Measurements from ENCODE around the gene CXCR3. TPM values are rescaled to one million over a fixed set of nuclear protein-coding genes. Genes with fewer than 3 reads are reported as not detected.

CXCR3 gene
- total and polyA plus RNA-seq, 4 donors: 0.49 to 0.69 (median 0.50) TPM; not detected in 1

- no peaks in the 10 kb centered on the region for H3K4me1 ChIP-seq (ENCODE audit: control insufficient read depth in 1 of 2, insufficient read depth in 2 of 2, low read length in 2 of 2)
- DNase-seq: no peak
- intact Hi-C loops (cut with DNase I): no loop called here
- H3K27me3 ChIP-seq (ENCODE audit: control insufficient read depth in 1 of 2, insufficient read depth in 2 of 2, low read length in 1 of 2): no peaks in the 10 kb centered on the region
- H3K27ac ChIP-seq (ENCODE audit: low read depth in 1 of 2, low read length in 2 of 2): no peak overlapping the region
- H3K36me3 ChIP-seq (ENCODE audit: control insufficient read depth in 1 of 2, insufficient read depth in 2 of 2, low read length in 1 of 2): no peaks in the 10 kb centered on the region
- no peak for ATAC-seq (ENCODE audit: low FRiP score)
- no peak overlapping the region for H3K4me3 ChIP-seq (ENCODE audit: low read length in 2 of 2)
- 84 to 96% methylated on average over 4 of the region's 4 CpGs for WGBS, 2 donors
- H3K9me3 ChIP-seq (ENCODE audit: control insufficient read depth, low read length): no peaks in the 10 kb centered on the region
Measured at GRCh38 chrX:71640002-71640401, 21.7 kb upstream of the CXCR3 start.

- H3K4me1 ChIP-seq (ENCODE audit: control insufficient read depth in 1 of 2, insufficient read depth in 2 of 2, low read length in 2 of 2): no peaks in the 10 kb centered on the region
- H3K4me3 ChIP-seq (ENCODE audit: low read length in 2 of 2): no peak overlapping the region
- H3K36me3 ChIP-seq (ENCODE audit: control insufficient read depth in 1 of 2, insufficient read depth in 2 of 2, low read length in 1 of 2): no peaks in the 10 kb centered on the region
- DNase-seq (no peak), ATAC-seq (ENCODE audit: low FRiP score) (no peak)
- no peak overlapping the region for H3K27ac ChIP-seq (ENCODE audit: low read depth in 1 of 2, low read length in 2 of 2)
- WGBS, 2 donors: 76 to 89% methylated on average over 4 of the region's 4 CpGs
- H3K9me3 ChIP-seq (ENCODE audit: control insufficient read depth, low read length): no peaks in the 10 kb centered on the region
- intact Hi-C loops (cut with DNase I): no loop called here
- no peaks in the 10 kb centered on the region for H3K27me3 ChIP-seq (ENCODE audit: control insufficient read depth in 1 of 2, insufficient read depth in 2 of 2, low read length in 1 of 2)
Measured at GRCh38 chrX:71638409-71638808, 20.1 kb upstream of the CXCR3 start.

GRCh38 chrX:71637848-71638247, 19.5 kb upstream of the CXCR3 start:
- no peak overlapping the region for H3K27ac ChIP-seq (ENCODE audit: low read depth in 1 of 2, low read length in 2 of 2)

GRCh38 chrX:71637253-71637618, 18.9 kb upstream of the CXCR3 start:
- Histone ChIP-seq H3K4me3 (ENCODE audit: low read length in 2 of 2) (no peak overlapping the region), H3K9me3 (ENCODE audit: control insufficient read depth, low read length) (no peaks in the 10 kb centered on the region), H3K4me1 (ENCODE audit: control insufficient read depth in 1 of 2, insufficient read depth in 2 of 2, low read length in 2 of 2) (no peaks in the 10 kb centered on the region), H3K36me3 (ENCODE audit: control insufficient read depth in 1 of 2, insufficient read depth in 2 of 2, low read length in 1 of 2) (no peaks in the 10 kb centered on the region), H3K27ac (ENCODE audit: low read depth in 1 of 2, low read length in 2 of 2) (no peak overlapping the region), H3K27me3 (ENCODE audit: control insufficient read depth in 1 of 2, insufficient read depth in 2 of 2, low read length in 1 of 2) (no peaks in the 10 kb centered on the region)
- 83 to 93% methylated on average over 3 of the region's 3 CpGs for WGBS, 2 donors
- ATAC-seq (ENCODE audit: low FRiP score) (peak; percentile 39), DNase-seq (no peak)
- intact Hi-C loops (cut with DNase I): no loop called here

More at GRCh38 chrX:71637848-71638247, 19.5 kb upstream of the CXCR3 start:
- no peak overlapping the region for H3K4me3 ChIP-seq (ENCODE audit: low read length in 2 of 2)
- DNase-seq (no peak), ATAC-seq (ENCODE audit: low FRiP score) (no peak)
- no peaks in the 10 kb centered on the region for H3K9me3 ChIP-seq (ENCODE audit: control insufficient read depth, low read length)
- no peaks in the 10 kb centered on the region for H3K4me1 ChIP-seq (ENCODE audit: control insufficient read depth in 1 of 2, insufficient read depth in 2 of 2, low read length in 2 of 2)
- no peaks in the 10 kb centered on the region for H3K27me3 ChIP-seq (ENCODE audit: control insufficient read depth in 1 of 2, insufficient read depth in 2 of 2, low read length in 1 of 2)
- intact Hi-C loops (cut with DNase I): no loop called here
- H3K36me3 ChIP-seq (ENCODE audit: control insufficient read depth in 1 of 2, insufficient read depth in 2 of 2, low read length in 1 of 2): no peaks in the 10 kb centered on the region
- WGBS, 2 donors: 27 to 41% methylated on average over 4 of the region's 4 CpGs

- Histone ChIP-seq H3K4me3 (ENCODE audit: low read length in 2 of 2) (no peak overlapping the region), H3K27me3 (ENCODE audit: control insufficient read depth in 1 of 2, insufficient read depth in 2 of 2, low read length in 1 of 2) (no peaks in the 10 kb centered on the region), H3K4me1 (ENCODE audit: control insufficient read depth in 1 of 2, insufficient read depth in 2 of 2, low read length in 2 of 2) (no peaks in the 10 kb centered on the region), H3K27ac (ENCODE audit: low read depth in 1 of 2, low read length in 2 of 2) (no peak overlapping the region), H3K36me3 (ENCODE audit: control insufficient read depth in 1 of 2, insufficient read depth in 2 of 2, low read length in 1 of 2) (no peaks in the 10 kb centered on the region), H3K9me3 (ENCODE audit: control insufficient read depth, low read length) (no peaks in the 10 kb centered on the region)
- no peak for ATAC-seq (ENCODE audit: low FRiP score)
- 78 to 93% methylated on average over 9 of the region's 9 CpGs for WGBS, 2 donors
- DNase-seq: no peak
- intact Hi-C loops (cut with DNase I): no loop called here
Measured at GRCh38 chrX:71636438-71637252, 18.3 kb upstream of the CXCR3 start.

- intact Hi-C loops (cut with DNase I): no loop called here
- H3K27me3 ChIP-seq (ENCODE audit: control insufficient read depth in 1 of 2, insufficient read depth in 2 of 2, low read length in 1 of 2): no peaks in the 10 kb centered on the region
- H3K4me1 ChIP-seq (ENCODE audit: control insufficient read depth in 1 of 2, insufficient read depth in 2 of 2, low read length in 2 of 2): no peaks in the 10 kb centered on the region
- H3K9me3 ChIP-seq (ENCODE audit: control insufficient read depth, low read length): no peaks in the 10 kb centered on the region
- WGBS, 2 donors: 71 to 91% methylated on average over 6 of the region's 6 CpGs
- H3K36me3 ChIP-seq (ENCODE audit: control insufficient read depth in 1 of 2, insufficient read depth in 2 of 2, low read length in 1 of 2): no peaks in the 10 kb centered on the region
- no peak for DNase-seq
- H3K4me3 ChIP-seq (ENCODE audit: low read length in 2 of 2): no peak overlapping the region
- no peak for ATAC-seq (ENCODE audit: low FRiP score)
- no peak overlapping the region for H3K27ac ChIP-seq (ENCODE audit: low read depth in 1 of 2, low read length in 2 of 2)
Measured at GRCh38 chrX:71634366-71634765, 16.1 kb upstream of the CXCR3 start.

- no peaks in the 10 kb centered on the region for H3K4me1 ChIP-seq (ENCODE audit: control insufficient read depth in 1 of 2, insufficient read depth in 2 of 2, low read length in 2 of 2)
- DNase-seq (no peak), ATAC-seq (ENCODE audit: low FRiP score) (no peak)
- H3K27me3 ChIP-seq (ENCODE audit: control insufficient read depth in 1 of 2, insufficient read depth in 2 of 2, low read length in 1 of 2): no peaks in the 10 kb centered on the region
- no peaks in the 10 kb centered on the region for H3K9me3 ChIP-seq (ENCODE audit: control insufficient read depth, low read length)
- WGBS, 2 donors: 86 to 93% methylated on average over 10 of the region's 10 CpGs
- intact Hi-C loops (cut with DNase I): no loop called here
- H3K36me3 ChIP-seq (ENCODE audit: control insufficient read depth in 1 of 2, insufficient read depth in 2 of 2, low read length in 1 of 2): no peaks in the 10 kb centered on the region
- H3K27ac ChIP-seq (ENCODE audit: low read depth in 1 of 2, low read length in 2 of 2): no peak overlapping the region
- no peak overlapping the region for H3K4me3 ChIP-seq (ENCODE audit: low read length in 2 of 2)
Measured at GRCh38 chrX:71632923-71633657, 14.8 kb upstream of the CXCR3 start.

GRCh38 chrX:71629467-71629866, 11.2 kb upstream of the CXCR3 start:
- H3K4me3 ChIP-seq (ENCODE audit: low read length in 2 of 2): no peak overlapping the region
- no peaks in the 10 kb centered on the region for H3K9me3 ChIP-seq (ENCODE audit: control insufficient read depth, low read length)
- ATAC-seq (ENCODE audit: low FRiP score) (no peak), DNase-seq (no peak)
- H3K4me1 ChIP-seq (ENCODE audit: control insufficient read depth in 1 of 2, insufficient read depth in 2 of 2, low read length in 2 of 2): no peaks in the 10 kb centered on the region
- H3K36me3 ChIP-seq (ENCODE audit: control insufficient read depth in 1 of 2, insufficient read depth in 2 of 2, low read length in 1 of 2): no peaks in the 10 kb centered on the region
- H3K27me3 ChIP-seq (ENCODE audit: control insufficient read depth in 1 of 2, insufficient read depth in 2 of 2, low read length in 1 of 2): no peaks in the 10 kb centered on the region
- intact Hi-C loops (cut with DNase I): no loop called here
- no peak overlapping the region for H3K27ac ChIP-seq (ENCODE audit: low read depth in 1 of 2, low read length in 2 of 2)
- WGBS, 2 donors: 81 to 91% methylated on average over 2 of the region's 2 CpGs
